Thyroid gland (tissue), 4 donors: ENCODE results near the gene UGT1A10. TPM values are rescaled to one million over a fixed set of nuclear protein-coding genes. Genes with fewer than 3 reads are reported as not detected.

Experiments used
- DNase-seq, 2 donors: peaks; one replicate each; pipeline ENCODE4 v3.0.0-alpha.2; 2019
- H3K27ac ChIP-seq, 3 donors: fragments of 200-600 bp; sonication (generic); 1 replicate in 2 of 3; 2 replicates in 1 of 3; pipeline ENCODE4 v1.5.1; 2016 to 2019; ENCODE audit warnings: mild to moderate bottlenecking in 1 of 3, moderate library complexity in 1 of 3
- H3K27me3 ChIP-seq: fragments of 200-600 bp; sonication (generic); one replicate; pipeline ENCODE4 v1.5.1; 2019
- H3K36me3 ChIP-seq, 2 donors: fragments of 200-600 bp; sonication (generic); one replicate each; pipeline ENCODE4 v1.5.1; 2016 to 2019
- H3K4me1 ChIP-seq, 2 donors: fragments of 200-600 bp; sonication (generic); one replicate each; pipeline ENCODE4 v1.5.1; 2017 to 2019
- H3K4me3 ChIP-seq, 3 donors: fragments of 200-600 bp; sonication (generic); replicated peaks in 1 of 3; 1 replicate in 2 of 3; 2 replicates in 1 of 3; pipeline ENCODE4 v1.5.1; 2016; ENCODE audit warnings: mild to moderate bottlenecking in 1 of 3
- H3K9me3 ChIP-seq: fragments of 200-600 bp; sonication (generic); one replicate; pipeline ENCODE4 v1.5.1; 2017
- CTCF ChIP-seq, 6 experiments: fragments of 200-600 bp in 3 of 6; fragments of 450-650 bp in 3 of 6; sonication (generic) in 3 of 6; IDR thresholded peaks; one replicate each; pipeline ENCODE4 v1.5.1; 2016 to 2019; ENCODE audit warnings: antibody characterized with exemption in 6 of 6, mild to moderate bottlenecking in 2 of 6, inconsistent platforms in 1 of 6, moderate library complexity in 1 of 6
- POLR2A ChIP-seq, 2 donors: fragments of 450-650 bp; IDR thresholded peaks; one replicate each; pipeline ENCODE4 v1.6.1; 2017; ENCODE audit warnings: antibody characterized with exemption in 2 of 2, mild to moderate bottlenecking in 2 of 2, moderate library complexity in 1 of 2
- WGBS, 2 donors: methylation state at CpG; one replicate each; pipeline ENCODE4 v1.1.5; 2017; 5-methylcytosine and 5-hydroxymethylcytosine counted together
- intact Hi-C: fragments of 100-400 bp; cut with DNase I; formaldehyde crosslinking; loops from one replicate; pipeline ENCODE4 v1.15.1; 2023
- total RNA-seq, 4 donors: library from RNA; depleted of rRNA; stranded (reverse); fragments of >200 nt; gene quantifications; one replicate each; pipeline ENCODE4 v1.2.3, GENCODE V29; 2016

UGT1A10 gene
- total RNA-seq, 4 donors from 2014 or later = 0.27 TPM; not detected in 3

- Histone ChIP-seq H3K27ac (no peak overlapping the region), H3K4me1 (peaks cover 10% of the 10 kb centered on the region in 2 donors), H3K4me3 (no peak overlapping the region), H3K9me3 (no peaks in the 10 kb centered on the region), H3K36me3 (no peaks in the 10 kb centered on the region), H3K27me3 (no peaks in the 10 kb centered on the region)
- 84 to 88% methylated on average over 5 of the region's 5 CpGs for WGBS, 2 donors
- no peak for DNase-seq
- intact Hi-C loops = no loop called here
- TF ChIP-seq CTCF (IDR thresholded peaks at IDR 0.05) (no peak), POLR2A (IDR thresholded peaks at IDR 0.05) (no peak)
Measured at GRCh38 chr2:233686928-233687327, 50.7 kb downstream of the UGT1A10 start.

GRCh38 chr2:233688341-233688740, 52.1 kb downstream of the UGT1A10 start:
- Histone ChIP-seq H3K9me3 (no peaks in the 10 kb centered on the region), H3K27ac (no peak overlapping the region), H3K4me3 (no peak overlapping the region), H3K27me3 (no peaks in the 10 kb centered on the region), H3K4me1 (peaks cover 10 to 16% of the 10 kb centered on the region in 2 donors), H3K36me3 (no peaks in the 10 kb centered on the region)
- no peak for DNase-seq
- intact Hi-C loops = no loop called here
- TF ChIP-seq POLR2A (IDR thresholded peaks at IDR 0.05) (no peak), CTCF (IDR thresholded peaks at IDR 0.05) (no peak)
- 86 to 87% methylated on average over 5 of the region's 5 CpGs for WGBS, 2 donors

- no peaks in the 10 kb centered on the region for H3K27me3 ChIP-seq
- intact Hi-C loops = no loop called here
- TF ChIP-seq CTCF (IDR thresholded peaks at IDR 0.05) = no peak
- no peak for TF ChIP-seq POLR2A (IDR thresholded peaks at IDR 0.05)
- peaks cover 10 to 23% of the 10 kb centered on the region in 2 donors for H3K4me1 ChIP-seq
- no peak overlapping the region for H3K27ac ChIP-seq
- DNase-seq = no peak
- H3K9me3 ChIP-seq = no peaks in the 10 kb centered on the region
- H3K4me3 ChIP-seq = no peak overlapping the region
- H3K36me3 ChIP-seq = no peaks in the 10 kb centered on the region
Measured at GRCh38 chr2:233689031-233689430, 52.8 kb downstream of the UGT1A10 start.

GRCh38 chr2:233689501-233689900, 53.3 kb downstream of the UGT1A10 start:
- Histone ChIP-seq H3K4me1 (peaks cover 10 to 28% of the 10 kb centered on the region in 2 donors), H3K4me3 (no peak overlapping the region), H3K27ac (no peak overlapping the region), H3K27me3 (no peaks in the 10 kb centered on the region), H3K36me3 (no peaks in the 10 kb centered on the region), H3K9me3 (no peaks in the 10 kb centered on the region)
- DNase-seq = no peak
- no peak for TF ChIP-seq POLR2A (IDR thresholded peaks at IDR 0.05)
- no peak for TF ChIP-seq CTCF (IDR thresholded peaks at IDR 0.05)
- WGBS, 2 donors = 26 to 35% methylated on average over 3 of the region's 3 CpGs
- intact Hi-C loops = no loop called here

DNA sequence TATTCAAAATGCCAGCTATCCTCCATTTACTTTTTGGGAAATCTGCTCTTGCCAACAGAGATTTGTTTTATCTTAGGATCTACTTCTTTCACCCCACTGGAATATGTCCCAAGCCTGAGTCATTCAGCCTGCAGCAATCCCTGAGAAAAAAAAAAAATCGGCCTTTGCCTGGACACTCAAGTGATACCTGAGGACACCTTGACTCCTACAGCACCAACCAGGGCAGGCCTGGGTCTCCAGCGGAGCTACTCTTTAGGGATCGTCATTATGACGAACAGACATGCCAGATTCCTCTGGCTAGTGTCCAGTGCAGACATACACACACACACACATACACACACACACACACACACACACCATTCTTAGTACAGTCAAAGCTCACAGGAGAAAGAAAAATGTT, 54.2 kb downstream of the UGT1A10 start:
- H3K27ac ChIP-seq = peak overlapping the region in 1 of 3 donors; percentile 33
- intact Hi-C loops = no loop called here
- no peaks in the 10 kb centered on the region for H3K27me3 ChIP-seq
- peak; percentile 63 to 75 for DNase-seq
- peaks cover 10 to 28% of the 10 kb centered on the region in 2 donors for H3K4me1 ChIP-seq
- H3K9me3 ChIP-seq = no peaks in the 10 kb centered on the region
- H3K4me3 ChIP-seq = no peak overlapping the region
- 35 to 42% methylated on average over 4 of the region's 4 CpGs for WGBS, 2 donors
- no peak for TF ChIP-seq CTCF (IDR thresholded peaks at IDR 0.05)
- TF ChIP-seq POLR2A (IDR thresholded peaks at IDR 0.05) = no peak
- H3K36me3 ChIP-seq = no peaks in the 10 kb centered on the region
